Neural progenitor cell (in vitro differentiated cells): ENCODE data around the gene TLCD3A. TPM values are rescaled to one million over a fixed set of nuclear protein-coding genes. Genes with fewer than 3 reads are reported as not detected.
"Not testable (repeated sequence)": the region's sequence is repeated elsewhere in the genome, so short reads cannot be mapped to it uniquely, and the experiment has no call there.

Experiments
- DNase-seq: peaks from one replicate; pipeline ENCODE4 v3.0.0-alpha.2; 2016; ENCODE audit warnings: low spot score
- H2AFZ ChIP-seq: fragments of 200-600 bp; sonication (generic); replicated peaks from 2 replicates; pipeline ENCODE4 v1.6.1; 2016; ENCODE audit warnings: antibody characterized with exemption
- H3F3A ChIP-seq: fragments of 200-600 bp; sonication (generic); 2 replicates; pipeline ENCODE4 v1.6.1; 2016; ENCODE audit warnings: antibody characterized with exemption, low read depth
- H3K27ac ChIP-seq: fragments of 200-600 bp; sonication (generic); 2 replicates; pipeline ENCODE4 v1.5.1; 2016; ENCODE audit warnings: mild to moderate bottlenecking
- H3K27me3 ChIP-seq: fragments of 200-600 bp; sonication (generic); 2 replicates; pipeline ENCODE4 v1.6.1; 2016; ENCODE audit warnings: mild to moderate bottlenecking, moderate library complexity
- H3K36me3 ChIP-seq: fragments of 200-600 bp; sonication (generic); 2 replicates; pipeline ENCODE4 v1.5.1; 2016
- H3K4me1 ChIP-seq: fragments of 200-600 bp; sonication (generic); 2 replicates; pipeline ENCODE4 v1.6.1; 2016; ENCODE audit warnings: mixed run types
- H3K4me2 ChIP-seq: fragments of 200-600 bp; sonication (generic); 2 replicates; pipeline ENCODE4 v1.6.1; 2016
- H3K4me3 ChIP-seq: fragments of 200-600 bp; sonication (generic); 2 replicates; pipeline ENCODE4 v1.5.1; 2016
- H3K79me2 ChIP-seq: fragments of 200-600 bp; sonication (generic); 2 replicates; pipeline ENCODE4 v1.6.1; 2016; ENCODE audit warnings: low read depth
- H3K9ac ChIP-seq: fragments of 200-600 bp; sonication (generic); 2 replicates; pipeline ENCODE4 v1.6.1; 2016
- H3K9me3 ChIP-seq: fragments of 200-600 bp; sonication (generic); 2 replicates; pipeline ENCODE4 v1.5.1; 2016; ENCODE audit warnings: low read depth
- H4K20me1 ChIP-seq: fragments of 200-600 bp; sonication (generic); 2 replicates; pipeline ENCODE4 v1.6.1; 2016; ENCODE audit warnings: low read depth
- H3K27ac Mint-ChIP-seq: 3 replicates; pipeline ENCODE4 v1.8.0; 2021; ENCODE audit warnings: mixed read lengths
- H3K27me3 Mint-ChIP-seq: 2 replicates; pipeline ENCODE4 v1.8.0; 2022; ENCODE audit warnings: low read depth, mild to moderate bottlenecking, inconsistent platforms, moderate library complexity, mixed read lengths; ENCODE audit not compliant: insufficient read depth
- H3K36me3 Mint-ChIP-seq: 3 replicates; pipeline ENCODE4 v1.8.0; 2021; ENCODE audit warnings: mixed read lengths
- H3K4me1 Mint-ChIP-seq: 3 replicates; pipeline ENCODE4 v1.8.0; 2021; ENCODE audit warnings: mixed read lengths
- H3K4me3 Mint-ChIP-seq: 3 replicates; pipeline ENCODE4 v1.8.0; 2021; ENCODE audit warnings: mild to moderate bottlenecking, moderate library complexity, mixed read lengths
- H3K9me3 Mint-ChIP-seq: 3 replicates; pipeline ENCODE4 v1.8.0; 2020; ENCODE audit warnings: mixed read lengths
- CTCF ChIP-seq: fragments of 200-600 bp; sonication (generic); IDR thresholded peaks from 2 replicates; pipeline ENCODE4 v1.5.1; 2017; ENCODE audit warnings: antibody characterized with exemption, mild to moderate bottlenecking
- EZH2 ChIP-seq: fragments of 200-600 bp; sonication (generic); IDR thresholded peaks from 2 replicates; pipeline ENCODE4 v1.6.1; 2017; ENCODE audit warnings: antibody characterized with exemption, mild to moderate bottlenecking, moderate library complexity
- EZH2phosphoT487 ChIP-seq: fragments of 200-600 bp; sonication (generic); IDR thresholded peaks from 2 replicates; pipeline ENCODE4 v1.6.1; 2017; ENCODE audit warnings: antibody characterized with exemption
- total RNA-seq: library from RNA; depleted of rRNA; stranded (reverse); fragments of >200 nt; gene quantifications from 2 replicates; pipeline ENCODE4 v1.2.3, GENCODE V29; 2015; ENCODE audit warnings: low replicate concordance

Gene TLCD3A
- total RNA-seq, 1 donor from 2014 or later: 13.4 TPM

- DNase-seq: no peak
- Histone ChIP-seq H3K9me3 (no peaks in the 10 kb centered on the region), H3K9ac (no peak overlapping the region), H3K36me3 (no peaks in the 10 kb centered on the region), H3K27ac (no peak overlapping the region), H3K4me2 (no peak overlapping the region), H2AFZ (no peak overlapping the region), H4K20me1 (no peaks in the 10 kb centered on the region), H3K4me1 (no peaks in the 10 kb centered on the region), H3K27me3 (no peaks in the 10 kb centered on the region), H3F3A (no peaks in the 10 kb centered on the region), H3K4me3 (no peak overlapping the region), H3K79me2 (no peaks in the 10 kb centered on the region)
- no peaks in the 10 kb centered on the region for H3K9me3 Mint-ChIP-seq
- no peak overlapping the region for H3K4me3 Mint-ChIP-seq
- no peak overlapping the region for H3K27ac Mint-ChIP-seq
- peaks cover 2% of the 10 kb centered on the region for H3K4me1 Mint-ChIP-seq
- H3K27me3 Mint-ChIP-seq: no peaks in the 10 kb centered on the region
- TF ChIP-seq EZH2phosphoT487: no peak
- no peak for TF ChIP-seq CTCF
- TF ChIP-seq EZH2: no peak
- peaks cover 11% of the 10 kb centered on the region for H3K36me3 Mint-ChIP-seq
Observed at GRCh38 chr17:693791-694638, 38.4 kb upstream of the TLCD3A start.

DNA sequence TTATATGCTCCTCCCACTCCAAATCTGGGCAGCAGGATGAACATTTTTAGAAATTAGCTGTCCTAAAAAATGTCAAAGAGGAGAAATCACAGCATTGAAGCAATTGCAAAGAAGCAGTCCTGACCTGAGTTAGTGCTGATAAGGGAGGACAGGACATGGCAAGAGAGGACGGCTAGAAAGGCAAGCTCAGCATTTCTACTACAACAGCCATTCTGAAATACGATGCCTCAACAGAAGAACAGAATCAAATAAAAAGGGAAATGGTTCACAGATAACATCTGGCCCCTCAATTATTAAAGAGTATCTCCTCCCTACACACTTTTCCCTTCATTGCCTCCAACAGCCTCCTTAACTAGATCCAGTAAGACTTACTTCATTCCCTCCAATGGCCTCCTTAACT, 36.0 kb upstream of the TLCD3A start:
- no peaks in the 10 kb centered on the region for H3K79me2 ChIP-seq
- Mint-ChIP-seq H3K27ac (no peak overlapping the region), H3K27me3 (no peaks in the 10 kb centered on the region), H3K4me3 (no peak overlapping the region), H3K4me1 (peaks cover 2% of the 10 kb centered on the region), H3K36me3 (peaks cover 5% of the 10 kb centered on the region), H3K9me3 (no peaks in the 10 kb centered on the region)
- no peak overlapping the region for H3K4me2 ChIP-seq
- TF ChIP-seq EZH2phosphoT487: no peak
- no peak for TF ChIP-seq EZH2
- TF ChIP-seq CTCF: no peak
- no peak overlapping the region for H3K27ac ChIP-seq
- no peaks in the 10 kb centered on the region for H4K20me1 ChIP-seq
- no peaks in the 10 kb centered on the region for H3K36me3 ChIP-seq
- H2AFZ ChIP-seq: no peak overlapping the region
- no peaks in the 10 kb centered on the region for H3K4me1 ChIP-seq
- no peaks in the 10 kb centered on the region for H3K9me3 ChIP-seq
- peak overlapping the region; percentile 19 for H3K9ac ChIP-seq
- H3F3A ChIP-seq: peaks cover 4% of the 10 kb centered on the region
- H3K27me3 ChIP-seq: no peaks in the 10 kb centered on the region
- DNase-seq: no peak
- H3K4me3 ChIP-seq: no peak overlapping the region

DNA sequence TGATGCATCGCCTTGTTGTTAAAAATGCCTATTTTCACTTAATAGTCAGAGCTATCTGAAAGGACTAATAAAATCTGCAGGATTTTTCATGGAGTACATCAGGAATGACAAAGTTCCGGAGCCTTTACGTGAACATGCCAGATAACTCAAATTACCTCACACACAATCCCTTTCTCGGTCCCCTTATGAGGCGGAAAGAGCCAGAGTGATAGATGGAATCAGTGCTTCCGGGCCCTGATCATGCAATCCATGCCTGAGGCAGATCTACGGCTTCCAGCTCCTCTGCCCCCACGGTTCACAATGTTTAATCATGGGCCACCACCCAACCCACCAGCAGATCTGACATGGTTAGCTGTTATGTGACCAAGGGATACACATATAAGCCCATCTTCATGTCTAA, 34.7 kb upstream of the TLCD3A start:
- Mint-ChIP-seq H3K4me1 (peaks cover 3% of the 10 kb centered on the region), H3K27me3 (peaks cover 2% of the 10 kb centered on the region), H3K9me3 (no peaks in the 10 kb centered on the region), H3K36me3 (peaks cover 5% of the 10 kb centered on the region), H3K4me3 (no peak overlapping the region), H3K27ac (no peak overlapping the region)
- no peak overlapping the region for H2AFZ ChIP-seq
- H3K36me3 ChIP-seq: no peaks in the 10 kb centered on the region
- no peak overlapping the region for H3K9ac ChIP-seq
- no peak overlapping the region for H3K27ac ChIP-seq
- no peaks in the 10 kb centered on the region for H3K9me3 ChIP-seq
- no peak overlapping the region for H3K4me2 ChIP-seq
- DNase-seq: no peak
- H3K4me1 ChIP-seq: no peaks in the 10 kb centered on the region
- H3F3A ChIP-seq: peaks cover 4% of the 10 kb centered on the region
- no peaks in the 10 kb centered on the region for H3K79me2 ChIP-seq
- no peaks in the 10 kb centered on the region for H4K20me1 ChIP-seq
- no peak overlapping the region for H3K4me3 ChIP-seq
- no peaks in the 10 kb centered on the region for H3K27me3 ChIP-seq
- TF ChIP-seq EZH2phosphoT487 (no peak), EZH2 (no peak)

DNA sequence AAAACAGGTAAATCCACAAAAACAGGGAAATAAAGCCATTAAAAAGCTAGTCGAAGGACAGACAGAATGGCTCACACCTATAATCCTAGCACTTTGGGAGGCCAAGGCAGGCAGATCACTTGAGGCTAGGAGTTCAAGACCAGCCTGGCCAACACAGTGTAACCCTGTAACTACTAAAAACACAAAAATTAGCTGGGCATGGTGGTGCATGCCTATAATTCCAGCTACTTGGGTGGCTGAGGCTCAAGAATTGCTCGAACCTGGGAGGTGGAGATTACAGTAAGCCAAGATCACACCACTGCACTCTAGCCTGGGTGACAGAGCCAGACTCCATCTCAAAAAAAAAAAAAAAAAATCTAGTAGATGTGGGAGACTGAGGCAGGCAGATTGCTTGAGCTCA, 34.3 kb upstream of the TLCD3A start:
- H3K79me2 ChIP-seq, H3K27ac ChIP-seq, H3K9ac ChIP-seq, H3K36me3 Mint-ChIP-seq, H3K4me3 ChIP-seq, H3K27ac Mint-ChIP-seq, H3K4me2 ChIP-seq, H2AFZ ChIP-seq, H3K9me3 Mint-ChIP-seq, H3K4me1 Mint-ChIP-seq, H3K27me3 ChIP-seq, H4K20me1 ChIP-seq, H3K27me3 Mint-ChIP-seq, H3K36me3 ChIP-seq, H3K4me1 ChIP-seq, H3K4me3 Mint-ChIP-seq, DNase-seq, H3K9me3 ChIP-seq, H3F3A ChIP-seq: not testable (repeated sequence)
